Rectal smooth muscle tissue (tissue), 1 donor: Measurements from ENCODE around the gene AP1S1.
"Not testable (repeated sequence)": the region's sequence is repeated elsewhere in the genome, so short reads cannot be mapped to it uniquely, and the experiment has no call there.

Experiments
- H3K27ac ChIP-seq: one replicate; pipeline ENCODE4 v1.7.0; 2013; ENCODE audit warnings: low read depth, low read length, inconsistent platforms
- H3K27me3 ChIP-seq: one replicate; pipeline ENCODE4 v1.7.0; 2013; ENCODE audit warnings: low read length; ENCODE audit not compliant: control insufficient read depth, insufficient read depth
- H3K36me3 ChIP-seq: one replicate; pipeline ENCODE4 v1.7.0; 2013; ENCODE audit warnings: low read length; ENCODE audit not compliant: control insufficient read depth, insufficient read depth
- H3K4me1 ChIP-seq: one replicate; pipeline ENCODE4 v1.7.0; 2013; ENCODE audit warnings: low read length; ENCODE audit not compliant: control insufficient read depth, insufficient read depth
- H3K4me3 ChIP-seq: one replicate; pipeline ENCODE4 v1.7.0; 2013; ENCODE audit warnings: low read length
- H3K9ac ChIP-seq: one replicate; pipeline ENCODE4 v1.7.0; 2013; ENCODE audit warnings: low read length

AP1S1 gene

DNA sequence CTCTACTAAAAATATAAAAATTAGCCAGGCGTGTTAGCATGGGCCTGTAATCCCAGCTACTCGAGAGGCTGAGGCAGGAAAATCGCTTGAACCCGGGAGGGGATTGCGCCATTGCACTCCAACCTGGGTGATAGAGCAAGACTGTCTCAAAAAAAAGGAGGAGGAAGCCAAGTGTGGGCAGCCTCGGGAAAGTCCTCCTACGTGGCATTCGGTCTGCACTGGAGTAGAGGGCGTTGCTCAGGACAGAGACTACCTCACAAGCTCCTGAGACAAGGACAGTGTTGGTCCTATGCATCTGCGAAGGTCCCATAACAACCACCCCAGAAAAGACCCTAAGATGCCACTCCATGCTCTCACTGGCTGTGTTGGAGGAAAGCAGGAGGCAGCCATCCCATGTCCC is 37.4 kb upstream of the AP1S1 start:
- H3K27me3 ChIP-seq, result no peaks in the 10 kb centered on the region
- H3K9ac ChIP-seq, result no peak overlapping the region
- no peaks in the 10 kb centered on the region for H3K36me3 ChIP-seq
- no peaks in the 10 kb centered on the region for H3K4me1 ChIP-seq
- H3K4me3 ChIP-seq, result no peak overlapping the region
- H3K27ac ChIP-seq, result no peak overlapping the region

DNA sequence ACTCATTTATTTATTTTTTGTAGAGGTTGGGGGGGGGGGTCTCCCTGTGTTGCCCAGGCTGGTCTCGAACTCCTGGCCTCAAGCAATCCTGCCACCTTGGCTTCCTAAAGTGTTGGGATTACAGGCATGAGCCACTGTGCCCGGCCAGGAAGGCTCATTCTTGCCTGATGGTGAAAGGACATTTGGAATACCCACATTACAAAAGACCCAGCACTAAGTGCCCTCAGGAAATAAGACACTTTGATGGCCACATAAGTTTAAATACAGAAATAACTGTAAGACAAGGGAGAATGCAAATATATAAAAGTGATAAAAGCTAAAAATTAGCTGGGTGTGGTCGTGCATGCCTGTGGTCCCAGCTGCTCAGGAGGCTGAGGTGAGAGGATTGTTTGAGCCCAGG is 35.4 kb upstream of the AP1S1 start:
- no peak overlapping the region for H3K9ac ChIP-seq
- no peaks in the 10 kb centered on the region for H3K36me3 ChIP-seq
- no peak overlapping the region for H3K27ac ChIP-seq
- peaks cover 5% of the 10 kb centered on the region for H3K4me1 ChIP-seq
- no peaks in the 10 kb centered on the region for H3K27me3 ChIP-seq
- no peak overlapping the region for H3K4me3 ChIP-seq

DNA sequence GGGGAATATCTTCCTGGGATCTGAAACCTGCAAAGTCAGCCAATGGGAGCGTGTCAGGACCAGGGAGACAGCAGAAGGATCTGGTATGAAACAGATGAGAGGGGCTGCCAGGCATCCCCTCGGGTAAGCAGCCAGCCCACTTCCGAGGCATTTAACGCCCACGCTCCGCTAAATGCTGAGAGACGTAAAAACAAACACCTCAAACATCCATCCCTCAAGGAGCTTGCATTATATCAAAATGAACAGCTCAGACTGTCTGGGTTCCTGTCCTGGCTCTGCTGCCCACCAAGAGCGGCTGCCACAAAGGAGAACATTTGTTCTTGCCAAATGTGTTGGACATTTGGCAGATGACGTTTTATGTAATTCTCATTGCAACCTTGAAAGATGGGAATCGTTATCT is 34.4 kb upstream of the AP1S1 start:
- H3K36me3 ChIP-seq, result no peaks in the 10 kb centered on the region
- H3K27me3 ChIP-seq, result no peaks in the 10 kb centered on the region
- H3K9ac ChIP-seq, result no peak overlapping the region
- peaks cover 5% of the 10 kb centered on the region for H3K4me1 ChIP-seq
- no peak overlapping the region for H3K27ac ChIP-seq
- no peak overlapping the region for H3K4me3 ChIP-seq

- H3K9ac ChIP-seq, result no peak overlapping the region
- H3K4me3 ChIP-seq, result no peak overlapping the region
- no peak overlapping the region for H3K27ac ChIP-seq
- peaks cover 5% of the 10 kb centered on the region for H3K4me1 ChIP-seq
- H3K36me3 ChIP-seq, result no peaks in the 10 kb centered on the region
- no peaks in the 10 kb centered on the region for H3K27me3 ChIP-seq
Observed at GRCh38 chr7:101120315-101120714, 34.0 kb upstream of the AP1S1 start.

- H3K4me3 ChIP-seq, result peak overlapping the region; percentile 53
- peak overlapping the region; percentile 84 for H3K27ac ChIP-seq
- H3K27me3 ChIP-seq, H3K36me3 ChIP-seq, H3K9ac ChIP-seq, H3K4me1 ChIP-seq: not testable (repeated sequence)
Observed at GRCh38 chr7:101121631-101121990, 32.7 kb upstream of the AP1S1 start.

GRCh38 chr7:101121991-101122932 is 32.0 kb upstream of the AP1S1 start:
- Histone ChIP-seq H3K9ac (no peak overlapping the region), H3K4me1 (peaks cover 16% of the 10 kb centered on the region)

DNA sequence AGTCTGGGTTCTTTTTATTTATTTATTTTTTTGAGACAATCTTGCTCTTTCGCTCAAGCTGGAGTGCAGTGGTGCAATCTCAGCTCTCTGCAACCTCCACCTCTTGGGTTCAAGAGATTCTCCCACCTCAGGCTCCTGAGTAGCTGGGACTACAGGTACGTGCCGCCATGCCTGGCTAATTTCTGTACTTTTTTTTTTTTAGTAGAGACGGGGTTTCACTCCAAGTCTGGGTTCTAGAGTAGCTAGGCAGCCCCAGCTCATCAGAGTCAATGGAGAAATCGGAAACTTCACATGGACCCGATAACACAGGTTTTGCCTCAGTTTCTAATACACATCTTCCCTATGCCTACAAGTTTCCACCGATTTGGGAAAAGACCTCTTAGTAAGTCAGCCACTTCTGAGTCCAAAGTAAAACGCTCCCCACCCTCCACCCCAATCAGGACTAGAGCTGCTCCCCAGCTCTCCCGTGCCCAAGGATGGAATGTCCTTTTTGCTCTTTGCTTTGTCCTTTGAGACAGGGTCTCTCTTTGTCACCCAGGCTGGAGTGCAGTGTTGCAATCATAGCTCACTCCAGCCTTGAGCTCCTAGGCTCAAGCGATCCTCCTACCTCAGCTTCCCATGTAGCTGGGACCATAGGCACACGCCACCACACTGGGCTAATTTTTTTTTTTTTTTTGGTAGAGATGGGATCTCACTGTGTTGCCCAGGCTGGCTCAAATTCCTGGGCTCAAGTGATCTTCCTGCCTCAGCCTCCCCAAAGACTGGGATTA is 31.2 kb upstream of the AP1S1 start:
- Histone ChIP-seq H3K27me3 (no peaks in the 10 kb centered on the region), H3K9ac (no peak overlapping the region), H3K4me3 (peak overlapping the region; percentile 53), H3K36me3 (no peaks in the 10 kb centered on the region), H3K27ac (peak overlapping the region; percentile 84), H3K4me1 (peaks cover 16% of the 10 kb centered on the region)

More at GRCh38 chr7:101121991-101122932, 32.0 kb upstream of the AP1S1 start:
- no peaks in the 10 kb centered on the region for H3K36me3 ChIP-seq
- no peaks in the 10 kb centered on the region for H3K27me3 ChIP-seq
- H3K4me3 ChIP-seq, result peak overlapping the region; percentile 53
- peak overlapping the region; percentile 84 for H3K27ac ChIP-seq

DNA sequence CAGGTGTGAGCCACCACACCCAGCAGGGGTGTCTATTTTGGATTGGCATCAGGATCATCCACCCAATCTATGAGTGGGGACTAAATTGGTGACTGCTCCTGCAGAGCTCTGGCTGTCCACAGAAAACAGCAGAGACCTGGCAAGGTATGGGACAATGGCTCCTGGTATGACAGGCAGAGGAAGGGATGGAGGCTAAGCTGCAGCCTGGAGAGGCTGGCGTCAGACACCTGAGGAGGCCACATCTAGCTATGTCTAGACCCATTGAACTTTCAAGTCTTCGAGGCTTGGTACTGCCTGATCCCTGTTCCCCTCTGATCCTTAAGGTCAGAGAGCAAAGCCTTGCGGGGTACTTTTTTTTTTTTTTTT is 30.6 kb upstream of the AP1S1 start:
- Histone ChIP-seq H3K4me1 (peaks cover 16% of the 10 kb centered on the region), H3K27ac (no peak overlapping the region), H3K27me3 (no peaks in the 10 kb centered on the region), H3K36me3 (no peaks in the 10 kb centered on the region), H3K4me3 (no peak overlapping the region), H3K9ac (no peak overlapping the region)

DNA sequence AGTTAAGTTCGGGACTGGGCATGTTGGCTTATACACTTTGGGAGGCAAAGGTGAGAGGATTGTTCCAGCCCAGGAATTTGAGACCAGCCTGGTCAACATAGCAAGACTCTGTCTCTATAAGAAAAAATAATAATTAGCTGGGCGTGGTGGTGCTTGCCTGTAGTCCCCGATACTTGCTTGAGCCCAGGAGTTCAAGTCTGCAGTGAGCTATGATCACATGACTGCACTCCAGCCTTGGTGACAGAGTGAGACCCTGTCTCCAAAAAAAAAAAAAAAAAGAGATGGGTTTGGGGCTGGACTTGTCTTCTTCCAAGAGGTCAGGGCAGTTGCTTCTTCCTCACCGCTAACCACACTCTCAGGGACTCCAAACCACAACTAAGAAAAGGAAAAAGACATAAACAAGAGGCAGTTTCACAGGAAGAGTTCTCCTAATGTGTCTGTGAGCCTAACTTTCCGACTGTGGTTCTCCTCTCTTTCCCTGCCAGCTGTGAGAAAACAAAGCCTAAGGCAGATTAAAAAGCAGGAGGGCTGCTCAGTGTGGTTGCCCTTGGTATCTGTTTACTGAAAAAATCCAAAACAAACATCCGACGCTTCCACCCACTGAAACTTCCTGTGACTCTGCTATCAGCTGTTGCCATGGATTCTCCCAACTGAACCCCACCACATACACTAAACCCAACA is 29.8 kb upstream of the AP1S1 start:
- no peak overlapping the region for H3K27ac ChIP-seq
- H3K4me1 ChIP-seq, result peaks cover 16% of the 10 kb centered on the region
- no peaks in the 10 kb centered on the region for H3K36me3 ChIP-seq
- no peak overlapping the region for H3K4me3 ChIP-seq
- H3K27me3 ChIP-seq, result no peaks in the 10 kb centered on the region
- H3K9ac ChIP-seq, result no peak overlapping the region

DNA sequence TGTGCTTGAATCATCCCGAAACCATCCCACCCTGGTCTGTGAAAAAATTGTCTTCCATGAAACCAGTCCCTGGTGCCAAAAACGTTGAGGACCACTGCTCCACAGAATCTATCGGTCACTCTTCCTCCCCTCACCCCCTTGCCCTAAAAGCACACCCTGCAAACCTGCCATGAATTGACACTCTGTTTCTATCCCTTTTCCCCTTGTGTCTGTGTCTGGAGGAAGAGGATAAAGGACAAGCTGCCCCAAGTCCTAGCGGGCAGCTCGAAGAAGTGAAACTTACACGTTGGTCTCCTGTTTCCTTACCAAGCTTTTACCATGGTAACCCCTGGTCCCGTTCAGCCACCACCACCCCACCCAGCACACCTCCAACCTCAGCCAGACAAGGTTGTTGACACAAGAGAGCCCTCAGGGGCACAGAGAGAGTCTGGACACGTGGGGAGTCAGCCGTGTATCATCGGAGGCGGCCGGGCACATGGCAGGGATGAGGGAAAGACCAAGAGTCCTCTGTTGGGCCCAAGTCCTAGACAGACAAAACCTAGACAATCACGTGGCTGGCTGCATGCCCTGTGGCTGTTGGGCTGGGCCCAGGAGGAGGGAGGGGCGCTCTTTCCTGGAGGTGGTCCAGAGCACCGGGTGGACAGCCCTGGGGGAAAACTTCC is 28.2 kb upstream of the AP1S1 start:
- no peak overlapping the region for H3K4me3 ChIP-seq
- no peaks in the 10 kb centered on the region for H3K27me3 ChIP-seq
- H3K36me3 ChIP-seq, result no peaks in the 10 kb centered on the region
- no peak overlapping the region for H3K27ac ChIP-seq
- H3K9ac ChIP-seq, result no peak overlapping the region
- H3K4me1 ChIP-seq, result peaks cover 16% of the 10 kb centered on the region

DNA sequence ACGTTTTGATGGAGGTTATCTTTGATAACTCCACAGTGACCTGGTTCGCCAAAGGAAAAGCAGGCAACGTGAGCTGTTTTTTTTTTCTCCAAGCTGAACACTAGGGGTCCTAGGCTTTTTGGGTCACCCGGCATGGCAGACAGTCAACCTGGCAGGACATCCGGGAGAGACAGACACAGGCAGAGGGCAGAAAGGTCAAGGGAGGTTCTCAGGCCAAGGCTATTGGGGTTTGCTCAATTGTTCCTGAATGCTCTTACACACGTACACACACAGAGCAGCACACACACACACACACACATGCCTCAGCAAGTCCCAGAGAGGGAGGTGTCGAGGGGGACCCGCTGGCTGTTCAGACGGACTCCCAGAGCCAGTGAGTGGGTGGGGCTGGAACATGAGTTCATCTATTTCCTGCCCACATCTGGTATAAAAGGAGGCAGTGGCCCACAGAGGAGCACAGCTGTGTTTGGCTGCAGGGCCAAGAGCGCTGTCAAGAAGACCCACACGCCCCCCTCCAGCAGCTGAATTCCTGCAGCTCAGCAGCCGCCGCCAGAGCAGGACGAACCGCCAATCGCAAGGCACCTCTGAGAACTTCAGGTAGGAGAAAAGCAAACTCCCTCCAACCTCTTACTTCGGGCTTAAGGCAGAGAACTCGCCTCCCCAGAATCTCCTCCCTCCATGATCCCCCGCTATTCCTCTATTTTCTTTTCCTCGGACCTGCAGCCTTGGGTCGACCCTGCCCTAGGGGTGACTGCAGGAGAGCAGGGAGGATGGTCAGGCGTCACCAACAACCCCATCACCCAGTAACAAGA is 27.4 kb upstream of the AP1S1 start, which contains the start of gene SERPINE1:
Gene SERPINE1 (plus strand): TSS at position 454 of the 809 bp plus-strand sequence. CDS start 1,290 bp downstream, outside the sequence.
- Histone ChIP-seq H3K27me3 (no peaks in the 10 kb centered on the region), H3K4me3 (peak within 1 kb of the TSS; percentile 38), H3K9ac (no peak within 1 kb of the TSS), H3K4me1 (peaks cover 16% of the 10 kb centered on the region), H3K27ac (no peak within 1 kb of the TSS), H3K36me3 (no peaks in the 10 kb centered on the region)
